ENCODE data around the gene CDH18.
A peak's percentile ranks its signal among the peaks of the same experiment; 100 is the strongest.

Gene CDH18

DNA sequence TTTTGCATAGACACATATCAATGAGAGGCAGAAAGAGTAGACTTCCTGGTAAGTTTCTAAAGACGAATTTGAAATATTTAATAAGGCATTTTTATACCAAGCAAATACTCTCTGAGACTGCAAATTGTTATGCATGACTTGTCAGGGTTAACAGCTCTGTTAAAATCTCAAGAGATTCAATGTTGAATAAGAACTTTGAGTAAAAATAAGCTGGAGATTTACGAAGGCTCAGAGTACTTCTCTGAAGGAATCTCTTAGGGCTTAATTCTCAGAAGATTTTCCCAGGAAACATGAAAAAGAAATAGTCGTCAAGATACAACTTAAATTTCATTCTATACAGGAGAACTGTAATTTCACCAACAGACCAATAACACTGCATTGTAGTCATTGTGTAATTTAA is 259.4 kb downstream of the CDH18 start:
- no peak for DNase-seq (ENCODE audit: low spot score)

GRCh38 chr5:19719109-19719508 is 268.9 kb downstream of the CDH18 start:
- no peak for DNase-seq (ENCODE audit: low spot score)

GRCh38 chr5:19713740-19714139 is 274.3 kb downstream of the CDH18 start:
- DNase-seq (ENCODE audit: low spot score) = no peak

GRCh38 chr5:19709403-19709802 is 278.6 kb downstream of the CDH18 start:
- no peak for DNase-seq (ENCODE audit: low spot score)

GRCh38 chr5:19706776-19707175 is 281.2 kb downstream of the CDH18 start:
- no peak for DNase-seq (ENCODE audit: low spot score)

- DNase-seq (ENCODE audit: low spot score) = no peak
Observed at GRCh38 chr5:19701731-19702130, 286.3 kb downstream of the CDH18 start.

DNA sequence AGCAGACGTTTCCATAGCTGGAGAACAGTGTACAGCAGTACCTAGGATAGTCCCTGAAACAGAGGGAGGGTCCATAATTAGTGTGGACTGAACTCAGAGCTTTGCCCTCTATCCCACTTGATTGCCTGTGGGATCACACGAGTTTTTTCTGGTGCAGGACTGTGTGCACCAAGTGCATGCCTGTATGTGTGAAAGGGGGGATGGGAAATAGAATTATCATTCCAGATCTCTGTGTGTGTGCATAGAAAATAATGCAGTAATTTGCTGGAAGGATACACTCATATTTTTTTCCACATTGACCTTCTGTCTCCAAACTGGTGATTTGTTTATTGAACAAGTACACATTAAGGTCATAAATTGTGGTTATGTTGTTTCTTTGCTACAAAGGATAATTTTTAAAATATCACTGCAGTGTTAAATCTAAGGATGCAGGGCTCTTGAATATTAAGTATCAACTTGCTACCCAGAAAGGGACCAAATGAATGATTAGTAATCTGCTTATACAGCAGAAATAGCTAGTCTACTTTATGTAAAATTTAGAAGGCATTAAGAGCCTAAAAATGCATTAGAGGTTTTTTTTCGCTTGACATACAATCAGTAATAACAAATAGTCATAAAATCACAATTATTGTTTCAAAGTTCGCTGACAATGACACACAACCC is 292.9 kb downstream of the CDH18 start:
- DNase-seq (ENCODE audit: low spot score) = no peak

DNA sequence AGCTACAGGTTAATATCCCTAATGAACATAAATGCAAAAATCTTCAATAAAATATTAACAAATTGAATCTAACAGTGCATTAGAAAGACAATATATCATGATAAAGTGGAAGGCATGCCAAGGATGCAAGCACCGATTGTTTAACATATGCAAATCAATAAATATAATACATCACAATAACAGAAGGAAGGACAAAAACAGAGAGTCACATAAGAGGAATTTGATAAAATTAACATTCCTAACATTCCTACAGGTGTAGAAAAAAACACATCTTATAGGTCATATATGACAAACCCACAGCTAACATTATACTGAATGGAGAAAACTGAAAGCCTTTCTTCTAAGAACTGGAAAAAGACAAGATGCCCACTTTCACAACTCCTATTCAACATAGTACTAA is 297.0 kb downstream of the CDH18 start:
- DNase-seq (ENCODE audit: low spot score) = no peak

DNA sequence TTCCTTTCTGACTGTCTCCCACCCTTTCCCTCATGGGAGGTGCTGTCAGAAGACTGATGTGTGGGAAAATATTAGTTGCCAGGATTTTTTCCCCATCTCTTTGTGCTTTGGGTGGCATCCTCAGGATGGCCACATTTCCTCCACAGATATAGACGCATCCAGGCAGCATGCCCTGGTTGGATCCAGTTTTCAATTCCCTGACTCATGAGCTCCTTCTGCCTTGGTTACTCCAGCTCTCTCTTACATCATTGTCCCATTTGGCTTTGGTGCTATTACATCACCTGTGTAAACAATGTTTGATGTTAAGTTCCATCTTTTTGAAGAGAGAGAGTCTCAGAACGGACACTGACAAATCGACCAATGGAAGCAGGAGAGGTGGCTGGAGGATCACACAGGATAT is 302.5 kb downstream of the CDH18 start:
- no peak for DNase-seq (ENCODE audit: low spot score)

DNA sequence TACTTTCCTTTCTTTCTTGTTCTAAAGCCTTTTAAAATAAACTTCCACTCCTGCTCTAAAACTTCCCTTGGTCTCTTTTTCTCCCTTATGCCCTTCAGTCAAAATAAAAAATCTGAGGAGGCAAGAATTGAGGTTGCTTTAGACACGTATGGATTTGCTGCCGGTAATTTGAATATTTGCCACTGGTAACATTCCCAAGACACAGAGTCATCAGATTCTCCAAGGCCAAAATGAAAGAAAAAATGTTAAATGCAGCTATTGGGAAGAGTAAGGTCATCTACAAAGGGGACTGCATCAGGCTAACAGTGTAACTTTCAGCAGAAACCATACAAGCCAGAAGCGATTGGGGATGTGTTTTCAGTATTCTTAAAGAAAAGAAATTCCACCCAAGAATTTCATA is 311.1 kb downstream of the CDH18 start:
- no peak for DNase-seq (ENCODE audit: low spot score)

DNA sequence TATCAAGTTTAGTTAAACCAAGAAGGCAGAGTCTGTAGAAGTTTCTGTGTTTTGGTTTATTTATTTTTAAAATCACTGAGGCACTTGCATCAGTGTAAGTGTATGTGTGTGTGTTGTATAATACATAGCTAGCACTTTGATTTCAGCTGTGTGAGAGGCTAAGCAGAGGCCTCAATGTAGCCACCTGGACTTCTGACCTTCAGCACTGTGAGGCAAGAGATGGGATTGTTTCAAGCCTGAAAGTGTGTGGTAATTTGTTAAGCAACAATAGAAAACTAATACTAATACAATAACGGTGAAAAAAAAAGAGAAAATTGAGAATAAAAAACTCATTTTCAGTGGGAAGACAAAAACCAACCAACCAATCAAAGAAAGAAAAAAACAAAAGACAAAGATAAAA is 327.3 kb downstream of the CDH18 start:
- DNase-seq (ENCODE audit: low spot score) = no peak

DNA sequence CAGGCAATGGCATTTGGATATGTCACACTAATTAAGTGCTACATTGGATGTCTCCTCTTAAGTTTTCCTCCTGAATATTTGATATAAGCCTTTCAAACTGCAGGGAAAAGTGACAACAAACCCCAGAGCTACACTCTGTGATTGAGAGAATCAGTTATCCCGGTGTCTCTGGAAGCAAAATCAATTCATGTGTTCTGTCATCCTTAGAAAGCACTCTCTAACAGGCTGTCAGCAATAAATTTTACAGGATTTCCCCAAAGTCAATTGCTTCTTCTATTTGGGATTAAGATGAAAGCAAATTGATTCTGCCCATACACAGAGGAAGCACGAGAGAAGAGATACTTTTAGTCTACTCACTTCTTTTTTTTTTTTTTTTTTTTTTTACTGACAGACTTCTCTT is 332.4 kb downstream of the CDH18 start:
- DNase-seq (ENCODE audit: low spot score) = no peak

DNA sequence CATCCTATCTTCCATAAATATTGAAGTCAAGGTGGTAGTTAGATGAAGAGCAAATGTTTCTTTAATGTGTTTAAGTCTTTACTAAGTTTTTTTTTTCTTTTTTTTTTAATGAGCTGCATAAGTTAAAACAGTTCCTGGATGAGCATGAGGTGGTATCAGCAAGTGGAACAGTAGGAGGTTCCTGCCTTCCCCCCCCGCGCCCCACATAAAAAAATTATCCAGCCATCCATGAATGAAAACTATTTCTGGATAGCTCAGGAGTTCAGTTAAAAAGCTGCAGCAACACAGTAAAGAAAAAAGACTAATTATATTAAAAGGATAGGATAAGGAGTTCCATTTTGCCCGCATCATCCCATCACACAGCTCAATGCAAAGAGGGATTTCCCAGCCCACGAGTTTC is 349.5 kb downstream of the CDH18 start:
- DNase-seq (ENCODE audit: low spot score) = no peak

- no peak for DNase-seq (ENCODE audit: low spot score)
Observed at GRCh38 chr5:19630876-19631275, 357.1 kb downstream of the CDH18 start.

- DNase-seq (ENCODE audit: low spot score) = no peak
Observed at GRCh38 chr5:19626211-19626610, 361.8 kb downstream of the CDH18 start.

DNA sequence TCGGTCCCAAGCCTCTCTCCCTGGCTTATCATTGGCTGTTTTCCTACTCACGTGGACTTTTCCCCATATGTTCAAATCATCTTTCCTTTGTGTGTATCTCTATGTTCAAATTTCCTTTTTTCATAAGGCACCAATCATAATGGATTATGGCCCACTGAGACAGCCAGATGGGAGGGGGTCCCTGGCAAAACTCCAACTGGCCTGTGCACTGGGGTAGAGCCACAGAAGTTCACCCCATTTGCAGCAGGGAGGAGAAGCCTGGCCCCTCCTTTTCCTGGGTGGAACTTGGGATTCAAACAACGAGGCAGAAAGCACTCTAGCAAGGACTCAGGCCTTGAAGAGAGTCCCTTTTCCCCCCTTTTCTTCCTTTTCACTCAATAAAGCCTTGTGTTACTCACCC is 362.4 kb downstream of the CDH18 start:
- no peak for DNase-seq (ENCODE audit: low spot score)

GRCh38 chr5:19619571-19619970 is 368.4 kb downstream of the CDH18 start:
- no peak for DNase-seq (ENCODE audit: low spot score)

- DNase-seq (ENCODE audit: low spot score) = no peak
Observed at GRCh38 chr5:19616701-19617215, 371.2 kb downstream of the CDH18 start.

- no peak for DNase-seq (ENCODE audit: low spot score)
Observed at GRCh38 chr5:19615661-19616060, 372.3 kb downstream of the CDH18 start.

- DNase-seq (ENCODE audit: low spot score) = no peak
Observed at GRCh38 chr5:19615071-19615470, 372.9 kb downstream of the CDH18 start.

- DNase-seq (ENCODE audit: low spot score) = peak; percentile 10
Observed at GRCh38 chr5:19608444-19609002, 379.5 kb downstream of the CDH18 start.

DNA sequence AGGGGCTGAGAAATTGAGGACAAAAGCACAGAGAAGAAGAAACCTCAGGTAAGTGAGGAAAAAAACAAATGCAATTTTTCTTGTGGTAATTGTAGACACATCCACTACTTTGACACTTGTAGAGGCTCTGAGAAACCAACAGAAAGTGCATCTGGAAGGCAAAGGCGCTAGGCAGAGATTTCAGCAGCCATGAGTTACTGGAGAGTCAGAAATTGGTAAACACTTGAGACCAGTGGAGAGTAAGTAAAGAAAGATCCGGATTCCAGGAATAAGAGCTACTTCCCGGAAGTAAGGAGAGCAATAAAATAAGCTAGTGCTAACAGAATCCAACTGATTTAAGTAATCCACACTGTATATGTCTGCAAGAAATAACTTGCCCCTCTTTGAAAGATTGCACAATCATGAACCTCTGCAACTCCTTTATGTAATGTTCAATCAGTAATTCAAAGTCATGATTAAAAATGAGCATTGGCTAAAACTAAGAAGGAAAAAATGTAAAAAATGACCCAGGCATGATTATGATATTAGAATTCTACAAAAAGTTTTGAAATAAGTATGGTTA is 382.1 kb downstream of the CDH18 start:
- no peak for DNase-seq (ENCODE audit: low spot score)

- no peak for DNase-seq (ENCODE audit: low spot score)
Observed at GRCh38 chr5:19584131-19584530, 403.9 kb downstream of the CDH18 start.

DNA sequence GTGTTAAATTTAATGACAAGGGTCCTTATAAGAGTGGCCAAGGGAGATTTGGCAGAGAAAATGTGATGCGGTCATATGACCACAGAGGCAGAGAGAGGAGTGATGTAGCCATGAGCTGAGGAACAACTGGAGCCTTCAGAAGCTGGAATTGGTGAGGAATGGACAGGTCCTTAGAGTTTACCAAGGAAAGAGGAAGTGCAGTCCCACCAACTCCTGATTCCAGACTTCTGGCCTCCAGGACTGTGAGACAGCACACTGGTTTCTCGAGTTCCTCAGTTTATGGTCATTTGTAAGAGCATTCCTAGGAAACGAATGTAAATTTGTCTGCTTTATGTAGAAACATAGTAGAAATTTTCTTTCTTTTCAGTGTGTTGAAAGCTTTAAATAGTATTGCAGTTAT is 410.1 kb downstream of the CDH18 start:
- DNase-seq (ENCODE audit: low spot score) = no peak
